Ammon's horn (tissue), 1 donor: Measurements from ENCODE around the gene DPYD.

ENCODE experiments used
- DNase-seq: peaks from one replicate; pipeline ENCODE4 v3.0.0-alpha.2; 2016; ENCODE audit warnings: low spot score

The DPYD gene

GRCh38 chr1:97783751-97784150 is 137.1 kb downstream of the DPYD start:
- no peak for DNase-seq

- no peak for DNase-seq
These were observed 139.0 kb downstream of the DPYD start for GRCh38 chr1:97781762-97782337.

- DNase-seq, result no peak
These were observed 139.9 kb downstream of the DPYD start for GRCh38 chr1:97780884-97781283.

- DNase-seq, result no peak
These were observed 142.1 kb downstream of the DPYD start for GRCh38 chr1:97778718-97779117.

GRCh38 chr1:97770376-97770775 is 150.5 kb downstream of the DPYD start:
- DNase-seq, result no peak

GRCh38 chr1:97767381-97767780 is 153.5 kb downstream of the DPYD start:
- DNase-seq, result no peak

- DNase-seq, result no peak
These were observed 155.8 kb downstream of the DPYD start for GRCh38 chr1:97764991-97765390.

- no peak for DNase-seq
These were observed 159.2 kb downstream of the DPYD start for GRCh38 chr1:97761637-97762036.

GRCh38 chr1:97759078-97759477 is 161.8 kb downstream of the DPYD start:
- no peak for DNase-seq

- DNase-seq, result no peak
These were observed 162.2 kb downstream of the DPYD start for GRCh38 chr1:97758541-97759057.

- no peak for DNase-seq
These were observed 174.9 kb downstream of the DPYD start for GRCh38 chr1:97745912-97746311.

- DNase-seq, result no peak
These were observed 175.9 kb downstream of the DPYD start for GRCh38 chr1:97744977-97745376.

GRCh38 chr1:97743129-97743528 is 177.7 kb downstream of the DPYD start:
- no peak for DNase-seq

GRCh38 chr1:97740891-97741290 is 179.9 kb downstream of the DPYD start:
- no peak for DNase-seq

GRCh38 chr1:97739596-97740103 is 181.2 kb downstream of the DPYD start:
- DNase-seq, result no peak

- no peak for DNase-seq
These were observed 182.6 kb downstream of the DPYD start for GRCh38 chr1:97738270-97738669.

GRCh38 chr1:97730271-97730670 is 190.6 kb downstream of the DPYD start:
- DNase-seq, result no peak

GRCh38 chr1:97728436-97728835 is 192.4 kb downstream of the DPYD start:
- DNase-seq, result no peak

- no peak for DNase-seq
These were observed 193.8 kb downstream of the DPYD start for GRCh38 chr1:97727029-97727428.

GRCh38 chr1:97726386-97726785 is 194.4 kb downstream of the DPYD start:
- DNase-seq, result no peak

GRCh38 chr1:97721221-97721620 is 199.6 kb downstream of the DPYD start:
- no peak for DNase-seq

- DNase-seq, result no peak
These were observed 207.9 kb downstream of the DPYD start for GRCh38 chr1:97712980-97713379.

GRCh38 chr1:97711858-97712257 is 209.0 kb downstream of the DPYD start:
- no peak for DNase-seq

GRCh38 chr1:97693601-97694000 is 227.2 kb downstream of the DPYD start:
- DNase-seq, result no peak
